ENCODE data around the gene PELI2.

PELI2 gene

DNA sequence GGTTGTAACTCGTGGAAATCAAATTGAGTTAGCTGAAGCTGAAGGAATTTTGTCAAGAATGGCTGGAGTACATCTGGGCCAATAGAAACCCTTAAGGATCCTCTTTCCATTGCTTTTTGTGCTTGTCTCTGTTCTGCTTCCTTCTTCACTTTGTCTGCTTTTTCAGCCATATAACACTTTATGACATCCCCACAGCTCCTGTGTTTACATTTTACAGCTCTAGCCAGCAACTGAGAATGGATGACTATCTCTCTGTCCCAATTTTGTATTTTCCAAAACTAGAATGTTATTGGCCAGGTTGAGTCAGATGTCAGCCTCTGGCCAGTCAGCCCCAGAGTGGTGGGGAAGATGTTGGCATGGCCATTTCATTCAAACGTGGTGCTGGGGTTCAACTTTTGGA is 57.6 kb downstream of the PELI2 start:
- DNase-seq, result no peak

DNA sequence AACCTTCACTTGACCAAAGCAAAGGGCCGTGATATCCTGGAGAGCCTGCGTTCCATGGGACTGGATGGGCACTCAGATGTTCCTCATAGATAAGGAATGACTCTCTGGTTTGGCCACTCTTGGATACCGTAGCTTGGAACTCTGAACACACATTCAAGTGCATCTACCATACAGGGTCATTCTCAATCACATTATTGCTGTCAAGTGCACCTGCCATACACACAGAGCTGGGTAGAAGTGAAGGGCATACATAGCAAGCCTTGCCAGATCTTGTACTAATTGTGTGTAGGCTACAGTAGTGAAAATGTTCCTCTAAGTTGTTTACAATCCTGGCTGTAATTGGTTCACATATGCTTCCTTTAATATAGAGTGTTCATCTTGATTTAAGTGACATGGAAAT is 58.3 kb downstream of the PELI2 start:
- DNase-seq, result no peak

- DNase-seq, result no peak
These were observed 58.8 kb downstream of the PELI2 start for GRCh38 chr14:56177036-56177435.

- DNase-seq, result no peak
These were observed 62.7 kb downstream of the PELI2 start for GRCh38 chr14:56180754-56181542.

DNA sequence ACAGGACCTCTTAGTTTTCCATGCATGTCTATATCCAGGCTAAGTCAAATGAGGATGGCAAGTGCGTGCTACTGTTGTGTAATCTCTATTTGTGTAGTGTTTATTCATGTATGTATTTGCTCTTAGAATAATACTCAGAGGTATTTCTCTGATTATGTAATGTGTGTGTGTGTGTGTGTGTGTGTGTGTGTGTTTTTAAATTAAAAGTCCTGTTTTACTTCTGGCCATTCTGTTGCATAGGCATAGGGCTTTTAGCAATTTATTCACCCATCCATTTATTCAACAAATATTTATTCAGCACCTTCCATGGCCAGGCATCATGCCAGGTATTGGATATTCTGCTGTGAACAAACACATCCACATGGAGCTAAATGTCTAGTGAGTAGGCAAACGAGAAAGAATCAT is 63.5 kb downstream of the PELI2 start:
- no peak for DNase-seq

DNA sequence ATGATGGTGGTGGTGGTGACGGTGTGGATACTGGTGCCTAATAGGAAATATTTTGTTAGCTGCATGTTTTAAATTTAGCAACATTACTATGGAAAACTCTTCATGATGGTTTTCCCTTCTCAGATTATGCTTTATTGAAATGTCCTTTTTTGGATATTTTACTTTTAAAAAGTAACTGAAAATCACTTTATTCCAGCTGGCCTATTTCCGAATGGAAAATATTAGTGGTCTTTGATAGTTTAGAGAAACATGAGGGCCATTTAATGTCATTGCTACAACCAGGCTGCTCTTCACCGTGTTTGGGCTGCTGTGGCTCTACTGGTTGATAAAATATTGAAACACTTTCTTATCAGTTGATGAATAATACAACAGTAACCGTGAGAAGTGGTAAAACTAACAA is 64.2 kb downstream of the PELI2 start:
- no peak for DNase-seq

GRCh38 chr14:56183631-56184157 is 65.5 kb downstream of the PELI2 start:
- no peak for DNase-seq

DNA sequence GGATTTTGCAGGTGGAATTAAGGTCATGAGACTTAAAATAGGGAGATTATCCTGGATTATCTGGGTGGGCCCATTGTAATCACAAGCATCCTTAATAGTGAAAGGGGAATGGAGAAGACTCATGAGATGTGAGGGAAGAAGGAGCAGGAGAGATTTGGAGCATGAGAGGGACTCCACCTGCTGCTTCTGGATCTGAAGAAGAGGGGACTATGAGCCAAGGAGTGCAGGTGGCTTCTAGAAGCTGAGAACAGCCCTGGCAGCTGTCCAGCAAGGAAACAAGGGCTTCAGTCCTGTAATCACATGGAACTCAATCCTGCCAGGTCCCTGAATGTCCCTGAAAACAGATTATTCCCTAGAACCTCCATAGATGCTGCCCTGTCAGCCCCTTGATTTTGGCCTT is 67.8 kb downstream of the PELI2 start:
- no peak for DNase-seq

DNA sequence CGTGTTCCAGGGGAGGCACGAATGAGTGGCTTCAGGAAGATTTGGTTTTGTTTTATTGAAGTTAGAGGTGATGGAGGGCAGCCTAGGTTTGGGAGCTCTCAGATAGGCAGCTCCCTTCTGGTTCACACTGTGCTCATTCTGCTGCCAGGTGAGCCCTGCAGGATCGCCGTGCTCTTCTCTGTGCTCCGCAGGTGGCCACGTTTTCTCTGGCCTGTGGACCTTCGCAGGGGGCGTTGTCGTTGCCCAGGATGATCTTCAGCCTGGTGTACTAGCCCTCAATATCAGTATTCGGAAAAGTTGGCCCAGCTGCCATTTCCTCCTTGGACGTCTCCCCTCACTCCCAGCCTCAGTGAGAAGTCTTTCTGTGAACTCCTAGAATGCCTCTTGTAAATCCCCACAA is 69.5 kb downstream of the PELI2 start:
- DNase-seq, result no peak

GRCh38 chr14:56189307-56189706 is 71.1 kb downstream of the PELI2 start:
- DNase-seq, result no peak

GRCh38 chr14:56193347-56193746 is 75.1 kb downstream of the PELI2 start:
- DNase-seq, result no peak

GRCh38 chr14:56194042-56194441 is 75.8 kb downstream of the PELI2 start:
- no peak for DNase-seq

- no peak for DNase-seq
These were observed 77.0 kb downstream of the PELI2 start for GRCh38 chr14:56195223-56195622.

- no peak for DNase-seq
These were observed 77.5 kb downstream of the PELI2 start for GRCh38 chr14:56195704-56196103.

DNA sequence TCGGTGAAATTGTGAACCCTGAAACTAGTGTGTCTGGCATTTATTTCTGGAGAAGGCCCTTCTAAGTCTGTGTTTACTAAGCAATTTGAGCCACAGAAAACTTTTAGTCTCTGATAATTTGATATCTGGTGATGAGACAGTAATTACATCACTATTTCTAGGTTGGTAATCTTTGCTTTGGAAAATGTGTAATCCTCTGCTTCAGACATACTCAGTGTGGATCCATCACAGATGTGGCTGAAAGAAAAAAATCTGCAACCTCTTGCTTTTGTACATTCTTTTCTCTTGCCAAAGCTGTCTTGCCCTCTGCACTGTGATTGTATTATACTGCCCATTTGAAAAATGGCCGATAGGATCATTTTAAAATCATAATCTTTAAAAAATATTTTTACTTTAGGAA is 78.1 kb downstream of the PELI2 start:
- DNase-seq, result no peak

DNA sequence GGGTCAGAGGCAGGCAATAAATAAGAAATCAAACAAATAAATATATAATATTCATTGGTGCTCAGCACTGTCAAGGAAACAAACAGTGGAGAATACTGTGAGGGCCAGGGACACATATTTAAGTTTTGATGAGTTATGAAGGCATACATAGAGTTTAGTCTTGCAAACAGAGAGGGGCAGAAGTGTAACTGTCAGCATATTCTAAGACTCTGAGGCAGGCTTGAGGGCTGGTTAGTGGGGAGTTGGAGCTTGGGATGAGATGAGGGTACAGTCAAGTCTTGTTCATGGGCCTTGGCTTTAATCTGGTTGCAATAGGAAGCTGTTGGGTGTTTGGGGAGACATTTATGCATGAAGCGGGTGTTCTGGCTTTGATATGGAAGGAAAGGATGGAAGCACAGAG is 78.9 kb downstream of the PELI2 start:
- no peak for DNase-seq

GRCh38 chr14:56198438-56198837 is 80.2 kb downstream of the PELI2 start:
- no peak for DNase-seq

DNA sequence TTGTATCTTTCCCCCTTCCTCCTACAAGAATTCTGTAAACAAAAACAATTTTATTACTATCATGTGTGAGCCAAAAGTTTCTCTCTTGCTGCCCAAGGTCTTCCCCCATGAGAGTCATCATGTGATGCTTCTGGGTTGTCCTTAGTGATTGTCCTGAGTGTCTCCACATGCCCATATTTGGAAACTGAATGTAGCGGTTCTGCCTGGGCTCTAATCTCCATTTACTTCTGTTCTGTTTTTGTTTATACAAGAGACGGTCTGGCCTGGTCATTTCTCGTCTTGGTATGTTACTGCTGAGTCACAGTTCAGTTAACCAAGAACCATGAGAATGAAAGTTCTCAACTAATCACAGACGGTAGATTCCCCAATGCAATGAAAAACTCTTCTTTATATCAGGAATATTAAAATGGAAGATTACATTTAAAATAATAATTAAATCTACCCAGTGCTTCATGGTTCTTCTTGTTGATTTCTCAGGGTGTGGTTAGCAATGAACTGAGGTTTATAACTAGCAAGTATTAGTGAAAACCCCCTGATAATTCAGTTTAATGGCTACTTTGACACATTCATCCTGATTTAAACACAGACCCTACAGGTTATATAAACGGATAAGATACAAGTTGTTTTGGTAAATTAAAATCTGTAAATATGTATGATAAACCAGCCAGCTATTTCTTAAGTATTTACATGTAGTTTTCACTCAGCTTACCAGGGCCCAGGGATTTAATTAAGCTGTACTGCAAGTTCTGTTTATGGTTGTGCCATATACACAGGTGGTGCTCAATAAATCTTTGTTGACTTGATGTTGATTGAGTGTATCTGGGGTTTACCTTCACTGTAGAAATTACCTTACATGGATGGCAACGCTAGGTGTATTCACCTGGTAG is 81.1 kb downstream of the PELI2 start:
- DNase-seq, result no peak

- DNase-seq, result no peak
These were observed 81.9 kb downstream of the PELI2 start for GRCh38 chr14:56199982-56200577.

- DNase-seq, result no peak
These were observed 84.0 kb downstream of the PELI2 start for GRCh38 chr14:56202256-56202655.

DNA sequence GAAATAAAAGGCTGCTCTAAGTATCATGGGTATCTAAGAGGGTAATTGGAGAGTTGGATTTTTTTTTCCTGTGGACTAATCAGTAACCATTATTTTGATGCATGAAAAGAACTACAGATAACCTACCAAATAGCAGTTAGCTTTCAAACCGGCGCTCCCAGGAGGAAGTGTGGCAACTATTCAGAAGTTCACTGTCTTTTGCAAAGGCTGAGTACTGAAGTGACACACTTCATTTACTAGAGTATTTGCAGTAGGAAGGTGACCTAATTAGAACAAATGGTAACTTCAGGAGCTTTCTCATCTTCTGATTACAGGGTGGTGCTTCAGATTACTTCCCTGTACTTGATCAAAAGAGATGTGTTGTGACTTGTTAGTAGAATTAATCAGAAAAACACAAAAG is 87.7 kb downstream of the PELI2 start:
- no peak for DNase-seq

DNA sequence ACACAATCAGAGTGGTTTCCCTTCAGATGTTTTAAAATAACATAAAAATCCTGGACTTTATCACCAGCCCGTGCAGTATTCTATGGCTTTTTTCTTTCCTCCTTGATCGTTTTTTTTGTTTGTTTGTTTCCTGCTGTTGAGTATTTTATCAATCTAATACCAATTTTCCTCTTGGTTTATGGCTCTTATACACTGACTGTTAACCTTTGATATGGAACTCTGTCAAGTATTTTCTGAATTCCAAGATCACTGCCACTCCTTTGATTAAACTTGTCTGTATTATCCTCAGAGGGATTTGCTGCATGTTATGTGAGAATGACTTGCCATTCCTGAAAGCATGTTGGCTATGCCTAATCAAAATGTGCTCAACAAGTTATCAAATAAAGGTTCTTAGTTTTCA is 88.4 kb downstream of the PELI2 start:
- DNase-seq, result no peak

DNA sequence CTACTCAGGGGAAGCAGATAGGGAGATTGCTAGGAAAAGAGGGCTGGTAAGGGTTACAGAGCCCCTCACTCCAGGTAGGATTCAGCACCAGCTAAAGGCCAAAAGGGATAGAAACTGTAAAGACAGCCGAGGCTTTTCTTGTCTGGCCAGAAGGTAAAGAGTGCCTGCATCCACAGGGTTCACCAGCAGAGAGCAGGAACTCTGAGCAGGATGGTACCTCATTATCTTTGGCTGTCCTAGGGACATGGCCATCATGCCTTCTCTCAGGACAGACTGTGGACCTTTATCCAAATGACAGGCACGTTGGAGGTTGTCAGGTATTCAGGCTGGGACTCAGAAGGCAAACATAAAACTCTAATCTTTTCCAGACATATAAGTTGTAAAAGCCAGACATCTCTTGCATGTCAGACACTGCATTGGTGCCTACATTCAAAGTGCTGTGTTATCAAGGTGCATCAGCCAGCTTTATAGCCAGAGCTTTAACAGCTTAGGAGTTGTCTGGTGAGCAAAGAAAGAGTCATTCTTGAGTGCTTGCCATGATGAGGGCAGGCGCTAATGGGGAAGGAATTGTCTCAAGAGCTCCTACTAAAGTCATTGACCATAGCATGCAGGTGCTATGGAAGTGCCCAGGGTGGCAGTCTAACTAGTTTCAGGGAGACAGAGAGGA is 89.5 kb downstream of the PELI2 start:
- no peak for DNase-seq

All from activated effector memory CD4-positive, alpha-beta T cell treated with Interleukin-2 at 50 U/mL for 16 hours (primary cell).